HTR-8/SVneo (cell line): ENCODE measurements around the gene GNG7.
"Not testable (repeated sequence)": the region's sequence is repeated elsewhere in the genome, so short reads cannot be mapped to it uniquely, and the experiment has no call there.

Experiments
- DNase-seq: peaks from one replicate; pipeline ENCODE4 v3.0.0; 2011; ENCODE audit warnings: low spot score, mixed read lengths; ENCODE audit not compliant: insufficient read length
- FAIRE-seq: peaks from 2 replicates; lab custom pipeline; 2011; peaks lifted over from hg19 to GRCh38; lab: Jason Lieb, UNC

Gene GNG7

DNA sequence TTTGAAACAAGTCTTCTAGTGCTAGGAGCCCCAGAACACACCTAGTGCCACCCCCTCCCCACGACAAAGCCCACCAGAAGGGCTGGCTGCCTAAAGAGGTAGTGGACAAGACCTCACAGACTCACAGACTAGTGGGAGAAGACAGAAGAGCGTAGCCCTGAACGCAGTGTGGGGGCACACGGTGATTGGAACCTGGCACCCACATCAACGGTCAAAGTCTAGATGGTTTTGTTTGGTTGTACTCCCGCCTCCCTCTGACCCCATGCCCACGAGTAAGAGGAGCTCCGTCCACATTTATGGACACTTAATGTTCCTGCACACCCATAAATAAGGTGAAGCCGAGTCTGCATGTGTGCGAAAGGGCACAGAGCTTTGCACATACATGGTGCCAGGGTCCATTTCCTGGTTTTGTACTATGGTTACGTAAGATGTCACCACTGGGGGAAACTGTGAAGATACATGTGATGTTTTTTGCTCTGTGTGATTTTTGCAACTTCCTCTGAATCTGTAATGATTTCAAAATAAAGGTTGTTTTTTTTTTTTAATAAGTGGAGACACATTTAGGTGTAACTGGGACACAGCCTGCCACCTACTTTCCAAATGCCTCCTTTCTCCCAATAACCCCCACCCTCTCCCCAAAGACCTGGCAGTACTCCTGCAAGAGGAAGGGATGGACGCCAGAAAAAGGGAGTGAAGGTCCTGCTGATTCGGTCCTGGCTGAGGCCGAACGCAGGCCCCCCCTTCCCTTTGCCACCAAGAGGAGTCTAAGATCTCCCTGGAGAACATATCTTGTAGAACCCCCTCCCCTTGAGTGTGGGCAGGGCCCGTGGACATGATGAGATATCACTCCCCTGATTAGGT, 72.8 kb downstream of the GNG7 start:
- FAIRE-seq (no peak), DNase-seq (no peak)

DNA sequence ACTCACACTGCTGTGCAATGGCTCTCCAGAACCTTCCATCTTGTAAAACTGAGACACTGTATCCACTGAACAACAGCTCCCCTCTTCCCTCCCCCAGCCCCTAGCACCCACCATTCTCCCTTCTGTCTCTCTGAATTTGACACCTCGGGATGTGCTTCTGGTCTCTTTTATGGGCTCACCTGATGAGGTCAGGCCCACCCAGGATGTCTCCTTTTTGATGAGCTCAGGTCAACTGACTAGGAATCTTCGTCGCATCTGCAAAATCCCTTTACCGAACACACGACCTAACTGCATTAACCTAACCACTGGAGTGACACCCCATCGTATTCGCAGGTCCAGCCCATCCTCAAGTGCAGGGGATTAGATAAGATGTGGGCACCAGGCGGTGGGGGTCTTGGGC, 73.9 kb downstream of the GNG7 start:
- DNase-seq (no peak), FAIRE-seq (no peak)

DNA sequence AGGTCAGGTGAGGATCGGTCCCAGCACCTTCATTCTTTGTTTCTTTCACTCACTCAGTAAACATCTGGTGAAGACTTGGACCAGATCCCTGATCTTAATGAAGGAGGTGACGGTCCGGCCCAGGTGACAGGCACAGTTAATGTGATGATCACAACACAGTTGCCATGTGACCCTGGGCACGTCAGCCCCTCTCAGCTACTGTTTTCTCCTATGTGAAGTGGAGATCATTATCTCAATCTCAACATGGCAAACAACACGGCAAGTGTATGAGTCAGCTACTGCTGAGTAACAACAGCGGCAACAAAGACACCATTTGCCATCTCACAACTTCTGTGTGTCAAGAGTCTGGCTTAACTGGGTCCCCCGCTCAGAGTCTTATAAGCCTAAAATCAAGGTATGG, 74.6 kb downstream of the GNG7 start:
- no peak for DNase-seq
- peak; percentile 23 for FAIRE-seq

DNA sequence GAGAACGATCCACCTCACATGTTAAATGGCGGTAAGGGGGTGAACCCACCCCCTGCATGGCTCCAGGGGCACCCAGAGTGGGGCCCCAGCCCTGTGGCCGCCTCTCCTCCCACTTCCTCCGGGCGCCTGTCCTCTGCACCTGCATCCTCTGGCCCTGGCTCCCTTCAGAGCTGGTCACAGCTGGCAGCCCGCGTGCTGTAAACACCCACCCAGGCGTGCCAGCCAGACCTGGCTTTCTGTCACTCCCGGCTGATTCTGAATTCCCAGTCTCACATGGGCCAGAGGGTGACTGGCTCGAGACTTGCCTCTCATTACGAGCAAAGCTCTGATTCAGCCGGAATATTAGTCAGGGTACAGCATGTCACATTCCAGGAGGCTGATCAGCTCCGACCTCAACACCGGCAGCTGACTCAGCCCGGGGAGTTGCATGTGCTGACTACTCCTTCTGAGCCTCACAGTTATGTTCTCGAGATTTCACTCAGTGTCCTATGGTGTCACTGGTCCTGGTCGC, 75.1 kb downstream of the GNG7 start:
- peak; percentile 85 for DNase-seq
- FAIRE-seq = peak; percentile 96

DNA sequence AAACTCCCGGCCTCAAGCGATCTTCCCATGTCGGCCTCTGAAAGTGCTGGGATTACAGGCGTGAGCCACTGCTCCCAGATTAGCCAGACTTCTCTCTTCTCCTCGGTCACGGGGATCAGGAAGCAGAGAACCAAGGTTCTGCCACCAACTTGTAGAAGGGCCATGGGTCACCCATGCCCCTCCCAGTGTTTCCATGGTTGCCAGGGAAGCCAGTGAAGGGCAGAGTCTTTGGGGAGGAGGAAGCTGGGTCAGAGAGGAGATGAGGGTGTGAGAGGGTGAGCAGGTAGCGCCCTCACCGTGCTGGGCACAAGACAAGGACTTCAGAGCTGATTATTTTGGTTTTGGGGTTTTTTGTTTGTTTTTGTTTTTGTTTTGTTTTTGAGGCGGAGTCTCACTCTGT, 77.1 kb downstream of the GNG7 start:
- FAIRE-seq (no peak), DNase-seq (no peak)

DNA sequence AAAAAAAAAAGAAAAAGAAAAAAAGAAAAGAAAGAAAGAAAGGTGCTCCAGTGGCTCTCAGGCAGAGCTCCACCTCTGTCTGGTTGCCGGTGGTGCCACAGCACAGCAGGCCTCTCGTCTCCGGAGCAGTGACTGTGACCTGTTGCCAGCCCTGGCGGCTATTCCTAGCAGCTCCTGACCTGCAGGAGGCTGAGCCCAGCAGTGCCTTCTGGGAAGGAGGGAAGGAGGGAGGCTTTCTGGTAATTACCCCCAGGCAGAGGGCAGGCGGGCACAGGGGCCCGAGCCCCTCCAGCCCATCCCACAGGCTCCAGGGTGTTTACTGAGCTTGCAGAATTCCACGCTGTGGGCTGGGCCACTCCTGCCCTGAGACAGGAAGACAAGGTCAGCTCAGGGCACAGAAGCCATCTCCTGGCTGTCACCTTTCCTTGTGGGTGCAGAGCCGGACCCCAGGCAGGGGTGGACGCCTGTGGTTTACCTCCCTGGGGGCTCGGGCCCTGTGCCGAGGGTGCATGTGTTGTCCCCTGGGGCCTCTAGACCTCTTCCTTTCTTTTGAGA, 77.9 kb downstream of the GNG7 start:
- FAIRE-seq (no peak), DNase-seq (no peak)

DNA sequence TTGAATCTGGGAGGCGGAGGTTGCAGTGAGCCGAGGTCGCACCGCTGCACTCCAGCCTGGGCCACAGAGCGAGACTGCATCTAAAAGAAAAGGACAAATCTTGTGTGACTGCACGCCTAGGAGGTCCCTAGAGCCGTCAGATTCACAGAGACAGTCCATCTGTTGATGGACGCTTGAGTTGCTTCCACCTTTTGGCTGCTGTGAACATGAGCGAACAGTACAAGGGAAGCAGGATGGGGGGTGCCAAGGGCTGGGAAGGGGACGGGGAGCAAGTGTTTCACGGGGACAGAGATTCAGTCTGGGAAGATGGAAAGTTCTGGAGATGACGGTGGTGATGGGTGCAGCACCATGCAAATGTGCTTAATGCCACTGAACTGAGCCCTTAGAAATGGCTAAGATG, 78.7 kb downstream of the GNG7 start:
- FAIRE-seq (no peak), DNase-seq (no peak)

DNA sequence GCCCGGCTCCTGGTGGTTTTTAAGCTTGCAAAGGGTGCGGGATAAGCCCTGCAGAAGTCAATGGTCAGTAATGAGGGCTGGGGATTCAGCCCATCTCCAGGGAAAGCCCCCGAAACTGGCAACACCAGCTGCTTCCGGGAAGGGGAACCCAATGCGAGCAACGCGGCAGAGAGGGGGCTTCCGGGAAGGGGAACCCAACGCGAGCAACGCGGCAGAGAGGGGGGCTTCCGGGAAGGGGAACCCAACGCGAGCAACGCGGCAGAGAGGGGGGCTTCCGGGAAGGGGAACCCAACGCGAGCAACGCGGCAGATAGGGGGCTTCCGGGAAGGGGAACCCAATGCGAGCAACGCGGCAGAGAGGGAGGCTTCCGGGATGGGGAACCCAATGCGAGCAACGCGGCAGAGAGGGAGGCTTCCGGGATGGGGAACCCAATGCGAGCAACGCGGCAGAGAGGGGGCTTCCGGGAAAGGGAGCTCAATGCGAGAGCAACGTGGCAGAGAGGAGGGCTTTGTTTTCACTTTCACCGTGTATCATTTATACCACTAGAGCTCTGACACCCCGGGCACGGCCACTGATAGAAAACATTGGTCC, 80.0 kb downstream of the GNG7 start:
- FAIRE-seq, DNase-seq: not testable (repeated sequence)

DNA sequence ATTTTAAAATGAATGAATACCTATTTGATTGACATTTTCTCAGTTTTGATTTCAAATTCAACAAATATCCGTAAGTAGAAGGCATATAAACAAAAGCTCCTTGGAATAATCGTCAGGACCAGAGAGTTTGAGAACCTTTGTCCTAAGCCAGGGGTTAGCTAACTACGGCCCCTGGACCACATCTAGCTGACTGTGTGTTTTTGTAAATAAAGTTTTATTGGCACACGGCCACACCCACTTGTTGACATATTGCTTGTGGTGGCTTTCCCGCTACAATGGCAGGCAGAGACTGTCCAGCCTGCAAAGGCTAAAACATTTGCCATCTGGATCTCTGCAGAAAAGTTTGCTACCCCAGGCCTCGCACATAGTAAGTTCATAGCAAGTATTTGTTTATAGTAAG, 83.4 kb downstream of the GNG7 start:
- no peak for DNase-seq
- no peak for FAIRE-seq

DNA sequence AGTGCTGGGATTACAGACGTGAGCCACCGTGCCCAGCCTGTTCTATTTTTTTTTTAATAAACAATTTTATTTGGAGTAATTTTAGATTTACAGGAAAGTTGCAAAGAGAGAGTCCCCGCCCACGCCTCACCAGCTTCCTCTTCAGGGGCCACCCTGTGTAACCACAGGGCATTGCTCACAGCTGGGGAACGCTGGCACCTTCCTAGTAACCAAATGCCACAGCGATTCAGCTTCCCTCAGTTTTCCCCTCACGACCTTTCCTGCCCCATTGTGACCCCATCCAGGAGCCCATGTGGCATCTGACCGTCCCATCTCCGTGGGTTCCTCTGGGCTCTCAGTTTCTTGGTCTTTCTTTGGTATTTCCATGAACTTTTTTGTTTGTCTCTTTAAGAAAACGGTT, 83.9 kb downstream of the GNG7 start:
- DNase-seq = no peak

DNA sequence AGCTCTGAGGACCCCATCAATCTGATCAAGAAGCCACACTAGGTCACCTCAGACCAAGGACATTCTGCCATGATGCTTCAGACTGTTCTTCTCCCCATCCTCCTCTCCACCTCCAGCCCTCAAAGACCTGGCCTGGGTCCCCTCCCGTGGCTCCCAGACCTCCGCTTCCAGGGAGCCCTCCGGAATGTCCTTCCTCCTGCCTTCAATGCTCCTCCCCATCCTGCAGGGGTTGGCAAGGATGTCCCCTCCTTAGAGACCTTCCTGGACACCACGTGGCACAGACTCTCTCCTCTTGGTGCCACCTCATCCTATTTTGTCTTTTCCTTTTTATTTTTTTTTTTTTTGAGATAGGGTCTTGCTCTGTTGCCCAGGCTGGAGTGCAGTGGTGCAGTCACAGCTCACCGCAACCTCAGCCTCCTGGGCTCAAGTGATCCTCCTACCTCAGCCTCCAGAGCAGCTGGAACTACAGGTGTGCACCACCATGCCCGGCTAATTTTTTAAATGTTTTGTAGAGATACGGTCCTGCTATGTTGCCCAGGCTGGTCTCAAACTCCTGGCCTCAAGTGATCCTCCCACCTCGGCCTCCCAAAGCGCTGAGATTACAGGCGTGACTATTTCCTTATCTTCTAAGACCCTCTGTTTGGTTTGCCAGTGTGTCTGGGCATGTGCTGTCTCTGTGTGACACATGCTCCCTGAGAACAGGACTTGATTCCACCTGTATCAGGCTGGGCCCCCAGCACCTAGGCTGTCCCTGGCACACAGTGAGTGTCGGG, 84.9 kb downstream of the GNG7 start:
- no peak for FAIRE-seq
- no peak for DNase-seq

More for the DNA sequence above, 83.9 kb downstream of the GNG7 start:
- FAIRE-seq = no peak

DNA sequence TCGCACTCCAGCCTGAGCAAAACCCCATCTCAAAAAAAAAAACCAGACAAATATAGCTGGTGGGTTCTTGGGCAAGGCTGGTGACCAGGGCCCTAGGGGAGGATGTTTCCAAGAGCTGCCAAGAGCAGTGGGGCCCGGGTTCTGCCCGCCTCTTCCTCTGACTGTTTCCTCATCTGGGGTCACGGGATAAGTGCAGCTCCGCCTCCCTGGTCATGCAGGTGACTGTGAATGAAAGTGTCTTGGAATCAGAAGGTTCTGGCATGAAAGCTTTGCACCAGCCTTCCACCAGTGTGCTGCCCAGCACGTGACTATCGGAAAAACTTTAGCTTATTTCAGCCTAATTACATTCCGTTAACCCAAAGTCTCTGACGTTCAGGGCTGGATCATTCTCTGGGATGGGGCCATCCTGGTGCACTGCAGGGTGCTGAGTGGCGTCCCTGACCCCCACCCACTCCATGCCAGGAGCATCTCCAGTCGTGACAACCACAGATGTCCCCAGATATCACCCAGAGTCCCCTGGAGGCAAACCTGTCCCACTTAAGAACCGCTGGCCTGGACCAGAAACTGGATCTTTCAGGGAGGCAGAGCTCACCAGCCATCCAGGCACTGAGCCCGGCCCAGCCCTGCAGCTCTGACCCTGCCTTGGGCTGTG, 85.6 kb downstream of the GNG7 start:
- FAIRE-seq (no peak), DNase-seq (no peak)

DNA sequence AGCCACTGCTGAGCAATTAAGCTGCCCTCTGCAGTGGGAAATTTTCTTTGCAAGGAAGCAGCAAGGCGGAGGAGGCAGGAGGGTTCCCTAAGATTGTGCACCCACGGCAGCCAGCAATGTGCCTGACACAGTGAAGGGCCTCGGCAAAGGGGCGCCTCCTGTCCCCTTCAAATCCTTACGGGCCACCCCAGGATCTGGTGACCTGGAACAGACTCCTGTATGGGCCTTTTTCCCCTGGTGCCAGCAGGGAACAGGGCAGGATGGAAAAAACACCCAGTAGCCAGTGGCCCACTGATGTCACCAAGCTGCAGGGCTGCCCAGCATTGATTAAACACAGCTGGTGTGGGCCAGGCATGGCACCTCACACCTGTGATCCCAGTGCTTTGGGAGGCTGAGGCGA, 86.7 kb downstream of the GNG7 start:
- FAIRE-seq (no peak), DNase-seq (no peak)

DNA sequence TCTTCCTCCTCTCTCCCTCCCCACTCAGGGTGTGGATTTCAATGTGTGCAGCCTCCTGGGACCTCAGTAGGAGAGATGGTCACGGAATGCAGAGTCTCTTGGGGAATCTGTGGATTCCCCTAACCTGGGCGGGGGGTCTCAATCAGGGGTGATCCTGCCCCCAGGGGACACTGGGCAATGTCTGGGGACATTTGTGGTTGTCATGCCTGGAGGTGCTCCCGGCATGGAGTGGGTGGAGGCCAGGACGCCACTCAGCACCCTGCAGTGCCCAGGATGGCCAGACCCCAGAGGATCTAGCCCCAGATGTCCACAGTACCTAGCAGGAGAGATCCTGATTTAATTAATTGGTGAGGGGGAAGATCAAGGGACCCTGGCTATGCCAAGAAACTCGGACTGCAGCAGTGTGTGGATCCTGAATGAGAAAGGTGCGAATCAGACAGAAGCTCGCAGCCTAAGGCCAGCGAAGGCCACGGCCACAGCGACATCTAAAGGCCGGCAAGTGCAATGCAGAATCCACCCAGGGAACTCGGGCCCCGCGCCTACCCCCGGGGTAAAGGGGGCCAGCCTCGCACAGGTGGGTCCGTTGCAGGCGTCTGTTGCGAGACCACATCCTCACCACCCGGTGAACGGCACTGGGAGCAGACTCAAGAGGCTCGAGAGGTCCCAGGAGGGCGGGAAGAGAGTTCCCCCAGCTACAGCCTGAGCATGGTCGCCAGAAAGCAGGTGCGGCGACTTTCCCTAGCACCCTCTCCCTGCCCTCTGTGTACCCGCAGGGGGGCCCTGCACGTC, 88.8 kb downstream of the GNG7 start:
- DNase-seq (no peak), FAIRE-seq (no peak)

DNA sequence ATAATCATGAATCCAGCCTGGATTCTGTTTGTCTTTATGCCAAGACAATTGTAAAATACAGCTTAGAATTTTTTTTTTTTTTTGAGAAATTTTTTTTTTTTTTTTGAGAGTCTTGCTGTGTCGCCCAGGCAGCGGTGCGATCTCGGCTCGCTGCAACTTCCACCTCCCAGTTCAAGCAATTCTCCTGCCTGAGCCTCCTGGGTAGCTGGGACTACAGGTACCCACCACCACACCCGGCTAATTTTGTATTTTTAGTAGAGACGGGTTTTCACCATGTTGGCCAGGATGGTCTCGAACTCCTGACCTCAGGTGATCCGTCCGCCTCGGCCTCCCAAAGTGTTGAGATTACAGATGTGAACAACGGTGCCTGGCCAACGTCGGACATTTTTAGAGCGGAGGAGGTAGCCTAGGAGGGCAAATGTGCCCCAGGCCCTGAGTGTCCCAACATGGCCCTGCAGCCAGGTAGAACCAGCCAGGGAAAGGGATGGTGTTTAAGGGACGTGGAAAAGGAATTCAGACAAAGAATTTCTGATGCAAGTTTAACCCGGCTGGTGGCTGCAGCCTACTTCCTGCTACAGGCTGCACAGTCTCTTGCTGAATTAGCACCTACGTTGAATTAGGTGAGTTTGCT, 89.8 kb downstream of the GNG7 start:
- FAIRE-seq = no peak

DNA sequence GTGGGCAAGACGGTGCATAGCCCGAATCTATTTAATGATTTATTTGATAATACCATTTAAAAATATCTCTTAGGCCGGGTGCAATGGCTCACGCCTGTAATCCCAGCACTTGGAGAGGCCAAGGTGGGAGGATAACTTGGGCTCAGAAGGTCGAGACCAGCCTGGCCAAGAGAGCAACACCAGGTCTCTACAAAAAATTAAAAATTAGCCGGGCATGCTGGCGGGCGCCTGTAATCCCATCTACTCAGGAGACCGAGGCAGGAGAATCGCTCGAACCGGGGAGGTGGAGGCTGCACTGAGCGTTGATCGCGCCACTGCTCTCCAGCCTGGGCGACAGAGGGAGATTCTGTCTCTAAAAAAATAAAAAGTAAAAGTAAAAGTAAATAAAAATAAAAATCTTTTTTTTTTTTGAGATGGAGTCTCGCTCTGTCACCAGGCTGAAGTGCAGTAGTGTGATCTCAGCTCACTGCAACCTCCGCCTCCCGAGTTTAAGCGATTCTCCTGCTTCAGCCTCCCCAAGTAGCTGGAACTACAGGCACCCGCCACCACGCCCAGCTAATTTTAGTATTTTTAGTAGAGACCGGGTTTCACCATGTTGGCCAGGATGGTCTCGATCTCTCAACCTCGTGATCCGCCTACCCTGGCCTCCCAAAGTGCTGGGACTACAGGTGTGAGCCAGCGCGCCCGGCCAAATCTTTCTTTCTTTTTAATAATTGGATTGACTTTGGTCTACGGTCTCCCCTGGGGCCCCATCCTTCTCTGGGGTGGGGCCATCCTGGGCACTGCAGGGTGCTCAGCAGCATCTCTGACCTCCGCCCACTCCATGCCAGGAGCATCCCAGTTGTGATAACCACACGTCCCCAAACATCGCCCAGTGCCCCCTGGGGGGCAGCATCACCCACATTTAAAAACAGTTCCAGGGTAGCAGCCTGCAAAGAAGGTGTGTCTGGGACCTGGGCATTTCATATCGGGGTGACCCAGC, 90.7 kb downstream of the GNG7 start:
- no peak for DNase-seq
- FAIRE-seq = no peak

More for the DNA sequence above, 89.8 kb downstream of the GNG7 start:
- no peak for DNase-seq

DNA sequence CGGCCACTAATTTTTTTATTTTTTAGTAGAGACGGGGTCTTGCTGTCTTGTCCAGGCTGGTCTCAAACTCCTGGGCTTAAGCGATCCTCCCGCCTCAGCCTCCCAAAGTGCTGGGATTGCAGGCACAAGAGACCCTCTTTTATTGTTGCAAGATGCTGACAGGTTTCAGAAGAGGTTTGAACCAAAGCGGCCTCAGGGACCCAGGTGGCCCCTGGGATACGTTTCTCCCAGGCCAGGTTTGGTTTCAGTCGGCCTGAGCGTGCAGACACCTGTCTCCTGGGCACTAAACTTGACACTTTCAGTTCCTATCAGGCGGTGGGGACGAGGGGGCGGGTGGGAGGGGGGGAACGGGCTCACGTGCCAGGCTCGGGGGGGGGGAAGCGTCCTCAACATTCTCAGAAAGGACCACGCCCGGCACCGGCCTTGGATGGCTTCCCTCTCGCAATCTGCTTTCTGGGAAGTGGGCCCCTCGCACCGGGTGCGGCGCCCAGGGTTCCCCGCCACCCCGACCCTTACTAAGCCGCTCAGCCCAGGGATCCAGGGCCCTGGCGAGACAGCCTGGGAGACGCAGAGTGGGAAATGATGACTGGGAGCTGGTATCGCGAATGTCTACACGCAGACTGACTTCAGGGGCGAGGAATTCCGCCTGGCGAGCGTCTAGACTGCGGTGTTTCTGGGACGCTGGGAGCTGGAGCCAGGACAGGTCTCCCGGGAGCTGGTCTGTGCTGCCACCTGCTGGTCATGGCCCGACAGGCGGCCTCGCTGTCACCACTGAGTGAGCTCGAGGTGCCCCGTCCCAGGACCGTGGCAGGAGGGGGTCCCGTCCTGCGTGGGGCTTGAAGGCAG, 91.6 kb downstream of the GNG7 start:
- FAIRE-seq = peak; percentile 84
- peak; percentile 88 for DNase-seq
